GM13976 (cell line): ENCODE measurements around the gene DYNC2H1.

Source experiments
- DNase-seq: peaks from one replicate; pipeline ENCODE4 v3.0.0; 2012; ENCODE audit warnings: low spot score
- CTCF ChIP-seq: IDR thresholded peaks from 2 replicates; pipeline ENCODE4 v1.5.1; 2012; ENCODE audit warnings: borderline replicate concordance, mild to moderate bottlenecking; ENCODE audit not compliant: insufficient read depth; ENCODE audit errors: extremely low read depth, missing control alignments, control extremely low read depth
- in situ Hi-C: fragments of 300-500 bp; cut with MboI; formaldehyde crosslinking; loops from one replicate; pipeline ENCODE4 v1.12.0; 2022; ENCODE audit warnings: low sequenced_read_pairs, mixed read lengths, inconsistent platforms; ENCODE audit not compliant: unreplicated experiment

The DYNC2H1 gene

GRCh38 chr11:103465555-103466140 lies 356.4 kb downstream of the DYNC2H1 start:
- in situ Hi-C loops = no loop called here
- TF ChIP-seq CTCF = no peak
- no peak for DNase-seq

- no peak for DNase-seq
- TF ChIP-seq CTCF = no peak
- in situ Hi-C loops = no loop called here
These were observed 362.3 kb downstream of the DYNC2H1 start for GRCh38 chr11:103471546-103471945.

- in situ Hi-C loops = no loop called here
- no peak for DNase-seq
- TF ChIP-seq CTCF = no peak
These were observed 367.6 kb downstream of the DYNC2H1 start for GRCh38 chr11:103476874-103477273.

GRCh38 chr11:103480421-103480820 lies 371.2 kb downstream of the DYNC2H1 start:
- in situ Hi-C loops = no loop called here
- no peak for DNase-seq
- TF ChIP-seq CTCF = no peak

GRCh38 chr11:103483996-103484395 lies 374.8 kb downstream of the DYNC2H1 start:
- no peak for TF ChIP-seq CTCF
- DNase-seq = no peak
- in situ Hi-C loops = no loop called here

GRCh38 chr11:103484545-103484944 lies 375.3 kb downstream of the DYNC2H1 start:
- in situ Hi-C loops = no loop called here
- TF ChIP-seq CTCF = no peak

More at GRCh38 chr11:103484545-103484944, 375.3 kb downstream of the DYNC2H1 start:
- DNase-seq = no peak
